OCI-LY7 (cell line): ENCODE measurements around the gene TSPAN10. TPM values are rescaled to one million over a fixed set of nuclear protein-coding genes. Genes with fewer than 3 reads are reported as not detected.
"Not testable (repeated sequence)": the region's sequence is repeated elsewhere in the genome, so short reads cannot be mapped to it uniquely, and the experiment has no call there.

ENCODE experiments used
- BruUV-seq: library from RNA; stranded (reverse); fragments of 400-500 nt; replicated peaks from 2 replicates; lab custom pipeline; 2021; lab: Mats Ljungman, UMichigan
- CTCF ChIA-PET: fragments of 300-600 bp; sonication (Branson Sonifier 250); formaldehyde crosslinking; loops from one replicate; lab custom pipeline; 2022; ENCODE audit warnings: antibody characterized with exemption; ENCODE audit not compliant: unreplicated experiment; lab: Charles Lee
- POLR2A ChIA-PET: fragments of 300-600 bp; sonication (Branson Sonifier 250); formaldehyde crosslinking; loops from one replicate; lab custom pipeline; 2022; ENCODE audit warnings: antibody characterized with exemption; lab: Charles Lee
- DNase-seq: peaks from one replicate; pipeline ENCODE4 v3.0.0-alpha.2; 2015; ENCODE audit warnings: low spot score
- H2AFZ ChIP-seq: fragments of 200-600 bp; sonication (generic), shearing (Covaris generic); 2 replicates; pipeline ENCODE4 v1.6.1; 2014; ENCODE audit warnings: mild to moderate bottlenecking, antibody characterized with exemption, low read length, moderate library complexity
- H3K27ac ChIP-seq: fragments of 200-600 bp; sonication (generic); 2 replicates; pipeline ENCODE4 v1.5.1; 2014; ENCODE audit warnings: mixed run types, low read depth, mild to moderate bottlenecking, moderate library complexity, low read length, inconsistent platforms; ENCODE audit not compliant: poor library complexity, severe bottlenecking
- H3K36me3 ChIP-seq: fragments of 200-600 bp; sonication (generic); 2 replicates; pipeline ENCODE4 v1.6.1; 2014; ENCODE audit warnings: mild to moderate bottlenecking, antibody characterized with exemption, low read length, moderate library complexity, mixed read lengths; ENCODE audit not compliant: insufficient read depth
- H3K4me1 ChIP-seq: fragments of 200-600 bp; sonication (generic); 2 replicates; pipeline ENCODE4 v1.5.1; 2014; ENCODE audit warnings: mild to moderate bottlenecking, low read length; ENCODE audit not compliant: insufficient read depth, poor library complexity, severe bottlenecking
- H3K4me2 ChIP-seq: fragments of 200-600 bp; sonication (generic); 2 replicates; pipeline ENCODE4 v1.6.1; 2014; ENCODE audit warnings: mild to moderate bottlenecking, low read length
- H3K4me3 ChIP-seq: fragments of 200-600 bp; sonication (generic); 2 replicates; pipeline ENCODE4 v1.5.1; 2014; ENCODE audit warnings: mild to moderate bottlenecking, low read depth, low read length; ENCODE audit not compliant: poor library complexity, severe bottlenecking
- H3K79me2 ChIP-seq: fragments of 200-600 bp; sonication (generic); 2 replicates; pipeline ENCODE4 v1.6.1; 2016; ENCODE audit warnings: low read depth, mild to moderate bottlenecking, low read length, moderate library complexity, mixed read lengths; ENCODE audit not compliant: insufficient read depth
- H3K9me2 ChIP-seq: fragments of 200-600 bp; sonication (generic); 2 replicates; pipeline ENCODE4 v1.6.1; 2016; ENCODE audit warnings: mild to moderate bottlenecking, low read length, mixed read lengths; ENCODE audit not compliant: insufficient read depth
- H3K9me3 ChIP-seq: fragments of 200-600 bp; sonication (generic); 2 replicates; pipeline ENCODE4 v1.6.1; 2014; ENCODE audit warnings: mild to moderate bottlenecking, mixed run types, low read length, mixed read lengths
- H4K20me1 ChIP-seq: fragments of 200-600 bp; sonication (generic); 2 replicates; pipeline ENCODE4 v1.6.1; 2014; ENCODE audit warnings: mild to moderate bottlenecking, antibody characterized with exemption, low read length, moderate library complexity, mixed read lengths; ENCODE audit not compliant: insufficient read depth
- EZH2phosphoT487 ChIP-seq: fragments of 200-600 bp; sonication (generic); IDR thresholded peaks from 2 replicates; pipeline ENCODE4 v1.6.1; 2018; ENCODE audit warnings: low read depth, borderline replicate concordance, mild to moderate bottlenecking, mixed run types, antibody characterized with exemption, low read length, moderate library complexity, mixed read lengths
- intact Hi-C: fragments of 100-400 bp; cut with micrococcal nuclease; formaldehyde crosslinking; loops from one replicate; pipeline ENCODE4 v1.10.0; 2022; ENCODE audit not compliant: unreplicated experiment
- total RNA-seq, 2 experiments: library from RNA; depleted of rRNA in 1 of 2; stranded (reverse); fragments of >200 nt in 1 of 2; shearing (Covaris generic) in 1 of 2; gene quantifications; 2 replicates each; pipeline ENCODE4 v1.2.3, GENCODE V29; 2014 to 2022
- TF ChIP-seq, protein P1 (sequence below): fragments of 200-600 bp; sonication (generic); conservative IDR thresholded peaks from 2 replicates; pipeline ENCODE4 v1.5.1; 2014; ENCODE audit warnings: mild to moderate bottlenecking, antibody characterized with exemption, low read length, moderate library complexity, mixed read lengths

TSPAN10 gene
- total RNA-seq, 2 experiments from 2014 or later = 0.95 to 2.4 TPM

DNA sequence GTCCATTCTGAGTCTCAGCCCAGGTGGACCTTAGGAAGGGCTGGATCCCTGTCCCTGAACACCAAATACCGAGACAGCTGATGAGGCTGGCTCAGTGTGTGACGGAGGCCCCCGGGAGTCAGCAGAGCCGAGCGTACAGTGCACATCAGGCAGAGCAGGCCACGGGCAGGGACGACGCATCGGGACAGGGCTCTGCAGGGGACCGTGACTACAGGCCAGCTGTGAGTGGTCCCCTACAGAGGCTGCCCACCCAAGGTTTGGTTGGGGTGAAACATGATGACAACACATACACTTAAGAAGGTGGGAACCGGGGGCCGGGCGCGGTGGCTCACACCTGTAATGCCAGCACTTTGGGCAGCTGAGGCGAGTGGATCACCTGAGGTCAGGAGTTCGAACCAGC is 36.0 kb downstream of the TSPAN10 start:
- TF ChIP-seq, protein P1, sequence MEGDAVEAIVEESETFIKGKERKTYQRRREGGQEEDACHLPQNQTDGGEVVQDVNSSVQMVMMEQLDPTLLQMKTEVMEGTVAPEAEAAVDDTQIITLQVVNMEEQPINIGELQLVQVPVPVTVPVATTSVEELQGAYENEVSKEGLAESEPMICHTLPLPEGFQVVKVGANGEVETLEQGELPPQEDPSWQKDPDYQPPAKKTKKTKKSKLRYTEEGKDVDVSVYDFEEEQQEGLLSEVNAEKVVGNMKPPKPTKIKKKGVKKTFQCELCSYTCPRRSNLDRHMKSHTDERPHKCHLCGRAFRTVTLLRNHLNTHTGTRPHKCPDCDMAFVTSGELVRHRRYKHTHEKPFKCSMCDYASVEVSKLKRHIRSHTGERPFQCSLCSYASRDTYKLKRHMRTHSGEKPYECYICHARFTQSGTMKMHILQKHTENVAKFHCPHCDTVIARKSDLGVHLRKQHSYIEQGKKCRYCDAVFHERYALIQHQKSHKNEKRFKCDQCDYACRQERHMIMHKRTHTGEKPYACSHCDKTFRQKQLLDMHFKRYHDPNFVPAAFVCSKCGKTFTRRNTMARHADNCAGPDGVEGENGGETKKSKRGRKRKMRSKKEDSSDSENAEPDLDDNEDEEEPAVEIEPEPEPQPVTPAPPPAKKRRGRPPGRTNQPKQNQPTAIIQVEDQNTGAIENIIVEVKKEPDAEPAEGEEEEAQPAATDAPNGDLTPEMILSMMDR = no peak
- TF ChIP-seq EZH2phosphoT487 = no peak
- Histone ChIP-seq H3K27ac (no peak overlapping the region), H3K9me2 (no peaks in the 10 kb centered on the region), H3K9me3 (no peaks in the 10 kb centered on the region), H3K79me2 (peaks cover 9% of the 10 kb centered on the region; the same call in 1 of the 2 replicates), H4K20me1 (no peaks in the 10 kb centered on the region), H3K4me2 (no peak overlapping the region), H3K4me1 (peaks cover 6% of the 10 kb centered on the region), H2AFZ (no peak overlapping the region), H3K4me3 (no peak overlapping the region), H3K36me3 (peaks cover 74% of the 10 kb centered on the region)
- no TSS peak for BruUV-seq
- no peak for DNase-seq
- intact Hi-C loops = no loop called here
- CTCF ChIA-PET = no interaction called here
- POLR2A ChIA-PET = no interaction called here

DNA sequence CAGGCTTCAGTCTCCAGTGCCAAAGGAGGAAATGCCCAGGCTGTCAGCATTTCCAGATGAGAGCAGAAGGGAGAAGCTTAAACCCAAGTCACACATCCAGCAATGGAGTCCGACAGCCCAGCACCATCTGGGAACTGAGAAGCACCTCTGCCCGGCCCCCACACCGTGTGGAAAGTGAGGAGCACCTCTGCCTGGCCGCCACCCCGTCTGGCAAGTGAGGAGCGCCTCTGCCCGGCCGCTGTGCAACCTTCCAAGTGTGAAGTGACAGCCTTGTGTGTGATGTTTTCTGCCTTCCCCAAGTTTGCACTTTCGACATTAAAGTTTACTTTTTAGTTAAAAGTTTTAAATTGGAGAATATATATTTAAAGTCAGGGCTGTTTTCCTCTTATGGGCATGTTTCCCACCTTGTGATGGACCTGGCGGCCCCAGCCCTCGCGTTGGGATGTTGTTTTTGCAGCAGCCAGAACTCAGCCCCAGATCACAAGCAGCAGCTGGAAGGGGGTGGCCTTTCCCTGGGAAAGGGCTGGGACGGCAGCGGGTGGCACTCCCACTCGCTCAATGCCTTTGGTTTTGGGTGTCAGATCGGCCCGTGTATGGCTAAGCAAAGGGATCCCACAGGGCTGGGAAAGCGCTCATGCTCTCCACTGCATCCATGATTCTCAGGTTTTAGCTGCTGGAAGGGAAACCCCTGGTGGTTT is 36.7 kb downstream of the TSPAN10 start:
- Histone ChIP-seq H3K4me3 (no peak overlapping the region), H3K4me1 (no peaks in the 10 kb centered on the region), H2AFZ (no peak overlapping the region), H3K27ac (no peak overlapping the region), H3K36me3 (peaks cover 67% of the 10 kb centered on the region), H3K79me2 (peaks cover 2% of the 10 kb centered on the region; the same call in 1 of the 2 replicates), H4K20me1 (no peaks in the 10 kb centered on the region), H3K9me2 (no peaks in the 10 kb centered on the region), H3K9me3 (no peaks in the 10 kb centered on the region), H3K4me2 (no peak overlapping the region)
- ChIA-PET CTCF (no interaction called here), POLR2A (no interaction called here)
- intact Hi-C loops = no loop called here
- no TSS peak for BruUV-seq
- TF ChIP-seq EZH2phosphoT487 = no peak
- TF ChIP-seq, protein P1 = no peak
- DNase-seq = no peak

DNA sequence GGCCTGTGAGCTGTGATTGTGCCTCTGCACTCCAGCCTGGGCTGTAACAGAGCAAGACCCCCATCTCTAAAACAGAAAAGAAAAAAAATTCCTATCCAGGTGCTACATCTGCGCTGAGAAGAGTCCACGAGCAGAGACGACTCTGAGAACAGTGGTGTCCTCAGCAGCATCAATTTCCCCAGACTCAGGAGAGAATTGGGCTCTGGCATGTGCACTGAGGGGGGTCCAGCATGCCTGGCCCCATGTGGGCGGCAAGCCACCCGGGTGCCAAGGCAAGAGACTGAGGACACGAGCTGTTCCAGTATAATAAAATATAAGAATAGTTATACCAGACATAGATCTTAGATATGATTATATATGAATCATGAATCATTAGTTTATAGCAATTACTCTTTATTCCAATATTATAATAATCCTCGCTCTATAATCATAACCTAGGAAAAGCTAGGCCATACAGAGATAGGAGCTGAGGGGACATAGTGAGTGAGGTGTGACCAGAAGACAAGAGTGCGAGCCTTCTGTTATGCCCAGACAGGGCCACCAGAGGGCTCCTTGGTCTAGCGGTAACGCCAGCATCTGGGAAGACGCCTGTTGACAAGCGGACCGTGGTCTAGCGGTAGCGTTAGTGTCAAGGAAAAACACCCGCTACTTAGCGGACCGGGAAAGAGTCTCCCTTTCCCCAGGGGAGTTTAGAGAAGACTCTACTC is 38.7 kb downstream of the TSPAN10 start:
- H3K9me2 ChIP-seq, POLR2A ChIA-PET, H3K9me3 ChIP-seq, H3K4me1 ChIP-seq, H3K4me3 ChIP-seq, H4K20me1 ChIP-seq, H3K79me2 ChIP-seq, H3K4me2 ChIP-seq, intact Hi-C loops, H3K27ac ChIP-seq, H2AFZ ChIP-seq, BruUV-seq: not testable (repeated sequence)
- CTCF ChIA-PET = interaction anchor here (0.6 kb wide), 2 partner anchors 8 to 23 kb away, joined by 3 read pairs; no protein-coding TSS in a partner anchor
- peak; percentile 44 for DNase-seq
- peaks cover 51% of the 10 kb centered on the region for H3K36me3 ChIP-seq
- TF ChIP-seq, protein P1 = peak; percentile 73
